ENCODE data around the gene HLX.

- TF ChIP-seq CTCF (IDR thresholded peaks at IDR 0.05) (no peak), POLR2A (IDR thresholded peaks at IDR 0.05) (no peak)
These were observed 26.7 kb downstream of the HLX start for GRCh38 chr1:220905650-220906560.
